ENCODE results near the gene NDST1.

DNA sequence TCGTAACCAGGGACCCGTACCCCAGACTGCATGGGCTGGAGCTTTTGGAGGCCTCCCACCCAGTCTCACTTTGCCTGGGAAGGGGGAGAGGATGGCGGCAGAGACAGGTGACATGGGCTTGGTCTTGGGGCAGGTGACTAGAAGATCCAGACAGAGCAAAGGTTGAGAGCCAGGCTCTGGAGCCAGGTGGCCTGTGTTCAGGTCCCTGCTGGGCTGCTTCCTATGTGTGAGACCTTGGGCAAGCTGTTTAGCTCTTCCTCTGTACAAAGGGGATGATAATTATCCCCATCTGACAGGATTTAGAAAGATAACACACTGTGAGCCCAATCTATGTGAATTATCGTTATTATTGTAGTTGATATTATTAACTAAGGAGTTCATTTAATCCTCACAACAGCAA, 16.1 kb upstream of the NDST1 start:
- TF ChIP-seq, protein P1, sequence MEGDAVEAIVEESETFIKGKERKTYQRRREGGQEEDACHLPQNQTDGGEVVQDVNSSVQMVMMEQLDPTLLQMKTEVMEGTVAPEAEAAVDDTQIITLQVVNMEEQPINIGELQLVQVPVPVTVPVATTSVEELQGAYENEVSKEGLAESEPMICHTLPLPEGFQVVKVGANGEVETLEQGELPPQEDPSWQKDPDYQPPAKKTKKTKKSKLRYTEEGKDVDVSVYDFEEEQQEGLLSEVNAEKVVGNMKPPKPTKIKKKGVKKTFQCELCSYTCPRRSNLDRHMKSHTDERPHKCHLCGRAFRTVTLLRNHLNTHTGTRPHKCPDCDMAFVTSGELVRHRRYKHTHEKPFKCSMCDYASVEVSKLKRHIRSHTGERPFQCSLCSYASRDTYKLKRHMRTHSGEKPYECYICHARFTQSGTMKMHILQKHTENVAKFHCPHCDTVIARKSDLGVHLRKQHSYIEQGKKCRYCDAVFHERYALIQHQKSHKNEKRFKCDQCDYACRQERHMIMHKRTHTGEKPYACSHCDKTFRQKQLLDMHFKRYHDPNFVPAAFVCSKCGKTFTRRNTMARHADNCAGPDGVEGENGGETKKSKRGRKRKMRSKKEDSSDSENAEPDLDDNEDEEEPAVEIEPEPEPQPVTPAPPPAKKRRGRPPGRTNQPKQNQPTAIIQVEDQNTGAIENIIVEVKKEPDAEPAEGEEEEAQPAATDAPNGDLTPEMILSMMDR (conservative IDR thresholded peaks at IDR 0.05; ENCODE audit: low read depth, low read length), result no peak
- TF ChIP-seq EZH2phosphoT487 (IDR thresholded peaks at IDR 0.05; ENCODE audit: borderline replicate concordance, low read length) (no peak), EZH2 (IDR thresholded peaks at IDR 0.05; ENCODE audit: low read length, unreplicated experiment) (no peak)
